Measurements from ENCODE around the gene FITM1. TPM values are rescaled to one million over a fixed set of nuclear protein-coding genes. Genes with fewer than 3 reads are reported as not detected.

Gene FITM1
- total and polyA plus RNA-seq, 2 experiments from 2014 or later: 0.53 TPM; not detected in 1

DNA sequence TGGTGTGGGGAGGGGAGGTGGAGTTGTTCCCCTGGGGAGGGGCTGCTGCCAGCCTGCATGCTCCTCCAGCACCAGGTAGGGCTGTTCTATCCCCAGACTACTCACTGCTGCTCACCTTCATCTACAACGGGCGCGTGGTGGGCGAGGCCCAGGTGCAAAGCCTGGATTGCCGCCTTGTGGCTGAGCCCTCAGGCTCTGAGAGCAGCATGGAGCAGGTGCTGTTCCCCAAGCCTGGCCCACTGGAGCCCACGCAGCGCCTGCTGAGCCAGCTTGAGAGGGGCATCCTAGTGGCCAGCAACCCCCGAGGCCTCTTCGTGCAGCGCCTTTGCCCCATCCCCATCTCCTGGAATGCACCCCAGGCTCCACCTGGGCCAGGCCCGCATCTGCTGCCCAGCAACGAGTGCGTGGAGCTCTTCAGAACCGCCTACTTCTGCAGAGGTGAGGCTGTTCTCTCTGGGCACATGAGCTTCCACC lies 34.1 kb downstream of the FITM1 start:
- H3K4me3 Mint-ChIP-seq: no peak overlapping the region
- H3K36me3 ChIP-seq (ENCODE audit: insufficient read depth): no peaks in the 10 kb centered on the region
- no peak overlapping the region for H3K27ac Mint-ChIP-seq
- DNase-seq (ENCODE audit: low spot score) (no peak), ATAC-seq (no peak)
- no peaks in the 10 kb centered on the region for H3K9me3 Mint-ChIP-seq
- no peak overlapping the region for H3K4me2 ChIP-seq
- no peak overlapping the region for H3K27ac ChIP-seq (ENCODE audit: low read depth)
- no peaks in the 10 kb centered on the region for H3K9me2 ChIP-seq (ENCODE audit: insufficient read depth)
- no peaks in the 10 kb centered on the region for H4K20me1 ChIP-seq (replicated peaks; ENCODE audit: insufficient read depth)
- H3K27me3 ChIP-seq (ENCODE audit: insufficient read depth): no peaks in the 10 kb centered on the region
- H3K4me1 ChIP-seq (ENCODE audit: insufficient read depth): peaks cover 11% of the 10 kb centered on the region
- TF ChIP-seq REST (IDR thresholded peaks at IDR 0.05; ENCODE audit: unreplicated experiment) (no peak), CREB1 (CRISPR knock-in tag; IDR thresholded peaks at IDR 0.05; ENCODE audit: low read depth) (no peak)
- H3K79me2 ChIP-seq (replicated peaks; ENCODE audit: insufficient read depth): no peaks in the 10 kb centered on the region
- peaks cover 12% of the 10 kb centered on the region; the same call in 1 of the 2 replicates for H3F3A ChIP-seq (replicated peaks; ENCODE audit: low read depth)
- H3K4me3 ChIP-seq: no peak overlapping the region
- no peak overlapping the region for H2AFZ ChIP-seq
- peaks cover 36% of the 10 kb centered on the region for H3K36me3 Mint-ChIP-seq (ENCODE audit: low read depth)
- H3K27me3 Mint-ChIP-seq (ENCODE audit: insufficient read depth, low read depth, poor library complexity): peaks cover 4% of the 10 kb centered on the region
- peaks cover 9% of the 10 kb centered on the region for H3K4me1 Mint-ChIP-seq

DNA sequence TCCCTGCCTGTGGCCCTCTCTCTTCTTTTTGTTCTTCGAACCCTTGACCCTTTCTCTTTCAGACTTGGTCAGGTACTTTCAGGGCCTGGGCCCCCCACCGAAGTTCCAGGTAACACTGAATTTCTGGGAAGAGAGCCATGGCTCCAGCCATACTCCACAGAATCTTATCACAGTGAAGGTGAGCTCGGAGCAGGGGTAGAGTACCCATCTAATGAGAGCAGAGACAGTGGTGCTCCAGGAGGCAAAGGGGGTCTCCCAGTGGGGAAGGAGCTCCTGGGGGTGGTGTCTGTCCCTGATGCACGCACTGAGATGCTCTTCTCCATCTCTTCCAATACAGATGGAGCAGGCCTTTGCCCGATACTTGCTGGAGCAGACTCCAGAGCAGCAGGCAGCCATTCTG lies 35.3 kb downstream of the FITM1 start:
- Histone ChIP-seq H4K20me1 (replicated peaks; ENCODE audit: insufficient read depth) (no peaks in the 10 kb centered on the region), H3K9me2 (ENCODE audit: insufficient read depth) (no peaks in the 10 kb centered on the region), H3K4me3 (no peak overlapping the region), H3F3A (replicated peaks; ENCODE audit: low read depth) (0 out of 2 replicates have a peak, but pooled peaks cover 5% of the 10 kb centered on the region), H2AFZ (no peak overlapping the region), H3K79me2 (replicated peaks; ENCODE audit: insufficient read depth) (no peaks in the 10 kb centered on the region), H3K4me1 (ENCODE audit: insufficient read depth) (peaks cover 8% of the 10 kb centered on the region), H3K27me3 (ENCODE audit: insufficient read depth) (no peaks in the 10 kb centered on the region), H3K36me3 (ENCODE audit: insufficient read depth) (no peaks in the 10 kb centered on the region), H3K27ac (ENCODE audit: low read depth) (no peak overlapping the region), H3K4me2 (no peak overlapping the region)
- Mint-ChIP-seq H3K9me3 (no peaks in the 10 kb centered on the region), H3K27ac (no peak overlapping the region), H3K4me3 (no peak overlapping the region), H3K4me1 (peaks cover 9% of the 10 kb centered on the region), H3K36me3 (ENCODE audit: low read depth) (peaks cover 26% of the 10 kb centered on the region), H3K27me3 (ENCODE audit: insufficient read depth, low read depth, poor library complexity) (peaks cover 4% of the 10 kb centered on the region)
- no peak for ATAC-seq
- no peak for DNase-seq (ENCODE audit: low spot score)
- TF ChIP-seq REST (IDR thresholded peaks at IDR 0.05; ENCODE audit: unreplicated experiment) (no peak), ETS1 (IDR thresholded peaks at IDR 0.05) (no peak), NANOG (IDR thresholded peaks at IDR 0.05; ENCODE audit: borderline replicate concordance) (no peak), EZH2phosphoT487 (IDR thresholded peaks at IDR 0.05; ENCODE audit: unreplicated experiment) (no peak), ZNF114 (CRISPR knock-in tag; IDR thresholded peaks at IDR 0.05) (no peak), STAT1 (IDR thresholded peaks at IDR 0.05; ENCODE audit: unreplicated experiment) (no peak), CREB1 (CRISPR knock-in tag; IDR thresholded peaks at IDR 0.05; ENCODE audit: low read depth) (no peak)
- TF ChIP-seq, protein P1, sequence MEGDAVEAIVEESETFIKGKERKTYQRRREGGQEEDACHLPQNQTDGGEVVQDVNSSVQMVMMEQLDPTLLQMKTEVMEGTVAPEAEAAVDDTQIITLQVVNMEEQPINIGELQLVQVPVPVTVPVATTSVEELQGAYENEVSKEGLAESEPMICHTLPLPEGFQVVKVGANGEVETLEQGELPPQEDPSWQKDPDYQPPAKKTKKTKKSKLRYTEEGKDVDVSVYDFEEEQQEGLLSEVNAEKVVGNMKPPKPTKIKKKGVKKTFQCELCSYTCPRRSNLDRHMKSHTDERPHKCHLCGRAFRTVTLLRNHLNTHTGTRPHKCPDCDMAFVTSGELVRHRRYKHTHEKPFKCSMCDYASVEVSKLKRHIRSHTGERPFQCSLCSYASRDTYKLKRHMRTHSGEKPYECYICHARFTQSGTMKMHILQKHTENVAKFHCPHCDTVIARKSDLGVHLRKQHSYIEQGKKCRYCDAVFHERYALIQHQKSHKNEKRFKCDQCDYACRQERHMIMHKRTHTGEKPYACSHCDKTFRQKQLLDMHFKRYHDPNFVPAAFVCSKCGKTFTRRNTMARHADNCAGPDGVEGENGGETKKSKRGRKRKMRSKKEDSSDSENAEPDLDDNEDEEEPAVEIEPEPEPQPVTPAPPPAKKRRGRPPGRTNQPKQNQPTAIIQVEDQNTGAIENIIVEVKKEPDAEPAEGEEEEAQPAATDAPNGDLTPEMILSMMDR (conservative IDR thresholded peaks at IDR 0.05; ENCODE audit: low read depth in 2 of 2): no peak
